CD4-positive, alpha-beta T cell treated with Interleukin-21 for 1 hour (primary cell): ENCODE results near the gene HSPBAP1.

Experiments
- DNase-seq: peaks from one replicate; pipeline ENCODE4 v3.0.0-alpha.2; 2020

HSPBAP1 gene, protein sequence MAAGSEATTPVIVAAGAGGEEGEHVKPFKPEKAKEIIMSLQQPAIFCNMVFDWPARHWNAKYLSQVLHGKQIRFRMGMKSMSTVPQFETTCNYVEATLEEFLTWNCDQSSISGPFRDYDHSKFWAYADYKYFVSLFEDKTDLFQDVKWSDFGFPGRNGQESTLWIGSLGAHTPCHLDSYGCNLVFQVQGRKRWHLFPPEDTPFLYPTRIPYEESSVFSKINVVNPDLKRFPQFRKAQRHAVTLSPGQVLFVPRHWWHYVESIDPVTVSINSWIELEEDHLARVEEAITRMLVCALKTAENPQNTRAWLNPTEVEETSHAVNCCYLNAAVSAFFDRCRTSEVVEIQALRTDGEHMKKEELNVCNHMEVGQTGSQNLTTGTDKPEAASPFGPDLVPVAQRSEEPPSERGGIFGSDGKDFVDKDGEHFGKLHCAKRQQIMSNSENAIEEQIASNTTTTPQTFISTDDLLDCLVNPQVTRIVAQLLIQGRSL

DNA sequence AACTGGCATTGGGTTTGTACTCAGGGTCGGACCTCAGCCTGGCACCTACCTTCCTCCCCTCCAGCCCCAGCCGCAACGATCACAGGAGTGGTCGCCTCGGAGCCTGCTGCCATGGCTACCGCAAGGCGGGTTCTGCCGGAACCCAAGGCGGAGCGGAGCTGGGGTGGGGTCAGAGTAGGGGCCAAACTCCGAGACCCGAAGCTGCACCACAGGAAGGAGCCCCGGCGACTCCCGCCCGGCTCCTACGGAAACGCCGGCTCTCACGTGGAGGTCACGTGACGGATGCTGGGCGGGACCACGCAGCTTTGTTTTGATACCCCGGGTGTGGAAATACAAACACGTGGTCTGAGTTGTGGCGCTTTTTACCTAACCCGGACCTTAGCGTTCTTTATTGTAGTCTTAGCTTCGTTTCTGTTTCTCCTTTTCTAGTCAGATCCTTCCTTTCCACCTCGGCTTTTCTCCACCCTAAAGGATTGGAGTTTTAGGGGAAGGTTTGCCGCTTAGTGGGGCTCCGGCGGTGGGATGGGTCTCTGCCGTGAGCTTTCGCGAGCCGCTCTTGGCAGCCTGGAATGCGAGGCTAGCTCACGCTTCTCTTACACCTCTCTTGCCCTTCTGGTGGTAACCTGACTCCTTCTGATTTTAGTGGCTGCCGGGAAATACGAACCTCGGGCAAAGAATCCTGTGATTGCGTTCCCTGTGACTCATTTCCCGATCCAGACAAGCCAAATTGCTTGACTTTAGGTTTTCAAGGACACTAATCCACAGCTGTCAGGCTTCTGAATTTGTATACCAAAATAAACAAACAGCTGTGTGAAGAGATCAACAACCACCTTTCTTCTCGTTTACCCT lies at the start of gene HSPBAP1:
Gene HSPBAP1, minus strand, starts transcription at position 264 of the 849 bp plus-strand sequence. Its CDS starts 151 bp downstream, at position 113.
- peak; percentile 90 for DNase-seq

DNA sequence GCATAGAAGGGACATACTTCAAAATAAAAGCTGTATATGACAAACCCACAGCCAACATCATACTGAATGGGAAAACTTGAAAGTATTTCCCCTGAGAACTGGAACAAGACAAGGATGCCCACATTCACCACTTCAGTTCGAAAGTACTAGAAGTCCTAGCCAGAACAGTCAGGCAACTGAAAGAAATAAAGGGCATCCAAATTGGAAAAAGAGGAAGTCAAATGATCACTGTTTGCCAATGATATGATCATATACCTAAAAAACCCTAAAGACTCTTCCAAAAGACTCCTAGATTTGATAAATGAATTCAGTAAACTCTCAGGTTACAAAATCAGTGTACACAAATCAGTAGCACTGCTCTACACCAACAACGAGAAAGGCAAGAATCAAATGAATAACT lies 42.0 kb upstream of the HSPBAP1 start:
- DNase-seq = no peak

DNA sequence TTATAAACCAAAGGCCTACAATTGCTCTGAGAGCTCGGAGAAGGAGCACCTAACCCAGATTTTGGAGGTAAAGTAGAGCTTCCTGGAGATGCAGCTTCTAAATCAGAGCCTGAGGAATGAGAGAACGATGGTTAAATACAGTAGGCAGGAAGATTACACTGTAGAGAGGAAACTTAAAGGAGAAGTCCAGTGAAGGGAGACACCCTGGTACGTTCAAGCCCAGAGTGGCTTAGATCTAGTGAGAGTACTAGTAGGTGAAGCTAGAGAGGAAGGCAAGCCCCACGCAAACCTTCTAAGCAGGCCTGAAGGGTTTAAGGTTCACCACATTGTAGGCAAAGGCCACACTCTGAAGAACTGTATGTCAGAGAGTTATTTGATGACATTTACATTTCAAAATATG lies 34.6 kb upstream of the HSPBAP1 start:
- DNase-seq = no peak

DNA sequence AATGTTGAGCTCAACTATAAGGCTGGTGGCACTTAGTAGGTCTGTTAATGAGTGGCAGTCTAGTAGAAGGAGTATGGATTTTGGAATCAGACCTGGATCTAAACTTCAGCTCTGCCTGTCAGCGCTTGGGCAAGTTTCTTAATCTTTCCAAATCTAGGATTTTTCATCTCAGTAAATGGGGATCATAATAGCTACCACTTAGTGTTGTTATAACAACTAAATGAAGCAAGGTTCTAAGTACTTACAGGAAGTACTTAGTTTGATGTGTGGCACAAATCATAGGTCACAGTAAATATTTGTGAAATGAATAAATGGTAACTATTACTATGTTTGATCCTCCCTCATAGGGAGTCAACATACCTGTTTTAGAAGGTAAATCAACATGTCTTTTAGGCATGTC lies 32.6 kb upstream of the HSPBAP1 start:
- DNase-seq = no peak

DNA sequence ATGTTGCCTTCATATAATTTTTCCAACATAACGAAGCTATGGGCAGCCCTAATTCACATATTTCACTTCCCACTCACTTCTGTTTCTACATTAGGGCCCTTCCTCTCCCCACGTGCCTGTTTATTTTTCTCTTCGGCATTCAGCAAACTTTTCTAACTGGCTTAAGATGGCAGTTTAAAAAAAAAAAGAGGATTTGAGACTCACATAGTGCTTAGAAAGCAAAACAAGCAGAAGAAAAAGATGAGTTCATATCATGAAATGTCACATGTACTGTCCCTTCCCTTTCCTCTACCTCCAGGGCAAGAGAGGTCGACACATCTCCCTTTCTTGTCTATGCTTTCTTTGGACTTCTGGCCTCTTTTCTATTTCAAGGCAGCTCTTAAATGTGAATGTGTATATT lies 31.8 kb upstream of the HSPBAP1 start:
- DNase-seq = no peak

DNA sequence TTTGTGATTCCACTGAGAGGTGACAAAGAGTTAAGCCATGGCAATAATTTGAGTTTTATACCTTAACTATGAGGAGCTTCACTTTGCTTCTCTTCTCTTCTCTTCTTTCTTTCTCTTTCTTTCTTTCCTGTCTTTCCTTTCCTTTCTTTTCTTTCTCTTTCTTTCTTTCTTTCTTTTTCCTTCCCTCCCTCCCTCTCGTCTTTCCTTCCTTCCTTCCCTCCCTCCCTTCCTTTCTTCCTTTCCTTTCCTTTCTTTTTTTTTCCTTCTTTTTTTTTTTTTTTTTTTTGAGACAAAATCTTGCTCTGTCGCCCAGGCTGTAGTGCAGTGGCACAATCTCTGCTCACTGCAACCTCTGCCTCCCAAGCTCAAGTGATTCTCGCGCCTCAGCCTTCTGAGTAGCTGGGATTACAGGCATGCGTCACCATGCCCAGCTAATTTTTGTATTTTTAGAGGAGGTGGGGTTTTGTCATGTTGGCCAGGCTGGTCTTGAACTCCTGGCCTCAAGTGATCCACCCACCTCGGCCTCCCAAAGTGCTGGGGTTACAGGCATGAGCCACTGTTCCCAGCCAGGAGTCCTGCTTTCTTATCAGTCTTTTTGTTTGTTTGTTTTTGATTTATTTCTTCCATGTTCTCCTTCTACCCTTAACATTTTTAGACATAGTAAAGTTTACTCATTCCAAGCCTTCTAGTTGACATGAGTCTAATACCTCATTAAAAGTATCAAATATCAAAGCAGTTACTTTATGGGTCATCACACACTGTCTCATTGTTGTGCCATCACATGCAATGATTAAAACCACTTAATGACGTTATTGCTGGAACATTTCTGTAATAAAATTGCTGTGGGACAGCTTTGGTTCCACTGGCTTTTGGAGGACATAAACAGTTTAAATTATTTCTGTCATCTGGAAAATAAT lies 31.1 kb upstream of the HSPBAP1 start:
- DNase-seq = no peak

DNA sequence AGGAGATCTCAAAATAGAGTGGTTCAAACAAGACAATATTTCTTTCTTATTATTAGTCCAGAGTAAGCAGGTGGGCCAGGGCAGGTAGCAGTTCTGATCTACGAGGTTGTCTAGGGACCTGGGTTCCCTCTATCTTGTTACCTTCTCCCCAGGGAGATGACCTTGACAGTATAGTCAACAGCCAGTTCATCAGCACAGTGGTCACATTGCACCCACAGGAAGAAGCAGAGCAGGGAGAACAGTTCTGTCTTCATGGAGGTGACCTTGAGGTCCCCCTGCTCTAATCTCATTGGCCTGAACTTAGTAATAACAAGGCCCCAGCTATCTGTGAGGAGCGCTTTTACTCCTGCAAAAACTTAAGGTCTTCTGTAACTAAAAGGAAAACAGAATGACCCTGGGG lies 23.0 kb upstream of the HSPBAP1 start:
- DNase-seq = no peak

DNA sequence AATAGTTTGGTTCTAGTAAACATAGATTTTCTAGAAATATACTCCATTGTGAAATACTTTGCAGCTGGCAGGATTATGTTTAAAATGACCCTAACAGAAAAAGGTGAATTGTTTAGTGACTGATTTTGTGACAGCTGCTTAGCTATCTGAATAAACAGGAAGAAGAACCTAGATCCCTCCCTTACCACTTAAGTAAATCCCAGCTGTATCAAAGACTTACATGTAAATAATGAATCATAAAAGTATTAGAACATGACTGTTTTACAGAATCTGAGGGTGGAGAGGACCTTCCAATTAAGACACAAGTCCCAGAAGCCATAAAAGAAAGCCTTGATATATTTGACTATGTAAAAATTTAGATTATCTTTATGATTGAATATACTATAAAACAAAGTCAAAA lies 17.1 kb upstream of the HSPBAP1 start:
- DNase-seq = no peak

DNA sequence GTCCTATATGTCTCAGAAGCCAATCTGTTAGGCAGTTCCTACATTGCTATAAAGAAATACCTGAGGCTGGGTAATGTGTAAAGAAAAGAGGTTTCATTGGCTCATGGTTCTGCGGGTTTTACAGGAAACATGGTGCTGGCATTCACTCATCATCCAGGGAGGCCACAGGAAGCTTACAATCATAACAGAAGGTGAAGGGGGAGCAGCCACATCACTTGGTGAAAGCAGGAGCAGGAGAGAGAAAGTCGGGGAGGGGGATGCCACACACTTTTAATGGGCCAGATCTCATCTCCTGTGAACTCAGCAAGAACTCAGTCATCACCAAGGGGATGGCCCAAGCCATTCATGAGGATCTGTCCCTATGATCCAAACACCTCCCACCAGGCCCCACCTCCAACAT lies 10.3 kb upstream of the HSPBAP1 start:
- DNase-seq = no peak

DNA sequence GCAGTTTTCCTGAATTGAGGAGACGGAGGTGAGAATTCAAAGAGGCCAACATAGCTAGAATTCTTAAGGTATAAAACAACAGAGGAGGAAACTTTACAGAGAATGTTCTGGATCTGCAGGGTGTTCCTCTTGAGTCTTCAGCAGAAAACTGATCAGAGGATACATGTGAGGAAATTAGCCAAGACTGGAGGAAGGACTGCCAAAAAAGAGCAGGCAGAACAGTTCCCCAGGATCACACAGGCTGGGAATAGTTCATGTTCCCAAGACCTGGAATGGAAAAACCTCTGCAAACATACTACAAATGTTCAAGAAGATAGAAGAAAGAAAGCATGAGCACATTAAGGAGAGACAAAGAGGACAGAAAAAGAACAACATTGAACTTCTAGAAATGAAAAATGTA lies 8.7 kb upstream of the HSPBAP1 start:
- no peak for DNase-seq

DNA sequence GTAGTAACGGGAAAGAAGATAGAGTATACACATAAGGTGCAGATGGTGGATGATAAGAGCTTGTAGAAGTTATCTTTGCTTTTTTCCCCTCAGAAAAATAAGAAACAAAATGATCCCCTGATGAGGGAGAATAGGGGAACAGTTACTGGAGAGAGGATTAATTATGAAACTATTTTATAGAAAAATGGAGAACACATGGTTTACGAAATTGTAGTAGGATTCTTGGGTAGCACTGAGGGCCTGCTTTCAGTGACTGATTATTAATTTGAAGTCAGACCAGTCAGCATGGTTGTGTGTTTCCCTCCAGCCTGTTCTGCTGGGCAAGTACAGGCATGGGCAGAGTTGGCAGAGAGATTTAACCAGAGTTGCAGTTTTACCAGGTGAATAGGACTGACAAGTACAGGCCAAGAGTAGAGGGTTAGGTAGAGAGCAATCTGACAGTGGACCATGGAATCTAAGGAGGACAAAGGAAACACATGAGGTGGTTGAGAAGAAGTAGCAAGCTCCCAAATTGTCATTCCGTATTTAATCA lies 7.1 kb upstream of the HSPBAP1 start:
- DNase-seq = no peak

DNA sequence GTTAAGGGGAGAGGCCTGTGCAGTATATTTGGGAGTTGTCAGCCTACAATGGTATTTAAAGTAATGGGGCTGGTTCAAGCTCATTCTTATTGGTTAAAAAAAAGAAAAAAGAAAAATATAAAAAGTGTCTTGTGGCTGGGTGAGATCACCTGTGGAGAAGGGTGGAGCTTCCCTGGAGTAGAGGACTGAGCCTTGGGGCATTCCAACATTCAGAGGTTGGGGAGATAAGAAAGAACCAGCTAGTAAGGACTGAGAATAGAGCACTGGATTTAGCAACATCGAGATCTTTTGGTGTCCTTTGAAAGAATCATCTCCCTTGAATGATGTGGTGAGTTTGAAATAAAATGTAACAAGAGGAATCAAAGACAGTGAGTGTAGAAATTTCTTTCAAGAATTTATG lies 6.4 kb upstream of the HSPBAP1 start:
- DNase-seq = no peak

DNA sequence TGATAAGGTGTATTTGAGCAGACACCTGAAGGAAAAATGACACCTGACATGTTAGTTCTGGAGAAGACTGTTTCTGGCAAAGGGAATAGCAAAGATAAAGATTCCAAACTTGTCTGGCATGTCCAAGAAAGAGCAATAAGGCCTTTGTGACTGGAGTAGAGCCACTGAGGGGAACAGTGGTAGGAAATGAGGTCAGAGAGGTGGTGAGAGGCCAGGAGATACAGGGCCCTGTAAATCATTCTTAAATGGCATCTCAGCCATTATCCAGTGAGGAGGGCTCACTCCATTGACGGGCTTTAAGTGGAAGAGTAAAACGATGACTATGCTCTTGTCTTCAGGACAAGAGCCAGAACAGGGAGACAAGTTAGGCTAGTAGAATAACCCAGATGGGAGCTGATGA lies 5.7 kb upstream of the HSPBAP1 start:
- no peak for DNase-seq

DNA sequence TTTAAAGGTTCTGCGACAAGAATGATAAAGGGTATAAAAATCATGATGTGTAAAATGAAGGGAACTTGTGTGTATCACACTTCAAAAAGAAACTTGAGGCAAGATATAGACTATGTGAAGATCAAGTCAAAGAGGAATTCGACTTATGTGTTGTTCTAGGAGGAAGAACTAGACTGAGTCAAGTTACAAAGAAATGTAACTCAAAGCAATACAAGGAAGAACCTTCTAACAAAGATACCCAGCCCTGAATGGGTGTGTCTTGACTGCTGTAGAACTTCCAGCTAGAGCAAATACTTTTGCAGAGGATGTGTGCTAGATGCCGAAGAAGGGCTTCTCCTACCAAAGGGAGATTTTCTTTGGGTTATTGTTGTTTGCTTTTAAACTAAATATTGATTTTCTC lies 3.7 kb upstream of the HSPBAP1 start:
- no peak for DNase-seq

DNA sequence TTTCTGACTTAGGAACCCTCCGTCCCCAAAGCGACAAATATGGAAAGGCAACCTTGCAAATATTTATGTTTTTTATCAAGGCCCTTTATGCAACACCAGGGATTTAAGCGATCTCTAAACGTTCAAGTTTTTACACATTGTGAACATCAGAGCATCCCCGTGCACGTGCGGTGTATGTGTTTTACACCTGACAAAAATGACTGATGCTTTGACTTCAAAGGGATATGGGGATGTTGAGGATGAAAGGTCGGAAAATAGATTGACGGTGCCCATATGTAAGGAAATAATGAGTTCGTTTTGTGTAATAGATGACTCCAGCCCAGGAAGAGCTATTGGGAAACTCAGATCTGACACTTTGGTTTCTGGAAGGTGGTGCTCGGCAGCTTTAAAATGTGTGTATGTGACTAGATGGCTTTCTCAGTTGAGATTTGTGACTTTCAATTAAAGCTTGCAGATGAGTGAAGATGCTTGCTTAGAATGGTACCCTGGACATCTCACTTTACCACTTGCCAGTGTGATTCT lies 2.1 kb upstream of the HSPBAP1 start:
- DNase-seq = no peak

DNA sequence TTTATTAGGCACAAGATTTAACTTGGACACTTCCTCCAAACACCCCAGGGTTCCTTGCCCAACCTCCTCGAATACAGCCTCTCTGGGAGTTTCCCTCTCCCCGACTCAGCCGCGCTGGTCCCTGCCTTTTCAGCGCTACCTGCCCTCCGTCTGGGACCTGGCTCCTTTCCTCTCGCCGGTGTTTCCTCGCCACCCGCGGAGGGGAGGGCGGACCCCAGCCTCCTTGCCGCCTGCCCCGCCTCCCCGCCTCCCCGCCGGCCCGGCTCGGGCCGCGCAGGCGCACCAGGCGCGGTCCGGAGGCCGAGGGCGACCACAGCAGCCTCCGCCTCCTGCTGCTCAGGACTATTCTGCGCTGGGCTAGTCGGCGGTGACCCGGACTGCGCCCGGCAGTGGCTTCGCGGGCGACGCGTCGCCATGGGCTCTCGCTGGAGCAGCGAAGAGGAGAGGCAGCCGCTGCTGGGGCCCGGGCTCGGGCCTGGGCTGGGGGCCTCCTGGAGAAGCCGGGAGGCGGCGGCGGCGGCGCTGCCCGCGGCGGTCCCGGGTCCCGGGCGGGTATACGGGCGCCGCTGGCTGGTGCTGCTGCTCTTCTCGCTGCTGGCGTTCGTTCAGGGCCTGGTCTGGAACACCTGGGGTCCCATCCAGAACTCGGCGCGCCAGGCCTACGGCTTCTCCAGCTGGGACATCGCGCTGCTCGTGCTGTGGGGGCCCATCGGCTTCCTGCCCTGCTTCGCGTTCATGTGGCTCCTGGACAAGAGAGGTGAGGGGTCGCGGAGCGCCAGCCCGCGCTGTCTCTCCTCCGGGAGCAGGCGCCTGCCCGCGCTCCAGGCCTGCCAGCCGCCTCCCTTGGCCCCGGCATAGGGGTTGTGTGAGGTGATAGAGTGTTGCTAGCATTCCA lies 1.4 kb upstream of the HSPBAP1 start, which contains the start of gene SLC49A4:
Gene SLC49A4, plus strand, starts transcription at position 291 of the 895 bp plus-strand sequence. Its CDS starts 124 bp downstream, at position 415.
- peak; percentile 79 for DNase-seq

DNA sequence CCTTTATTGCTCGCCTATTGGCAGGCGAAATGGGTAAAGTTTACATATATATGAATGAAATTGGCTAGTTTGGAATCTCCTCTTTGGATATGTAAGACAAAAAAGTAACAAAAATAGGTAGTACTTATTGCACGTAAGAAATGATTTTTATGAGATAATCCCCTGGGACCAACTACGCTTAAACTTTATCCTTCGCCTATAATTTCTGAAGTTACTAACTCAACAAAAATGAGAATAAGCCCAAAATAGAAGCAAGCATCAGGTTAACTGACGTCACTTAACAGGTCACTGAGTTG lies 800 bp upstream of the HSPBAP1 start:
- DNase-seq = no peak

DNA sequence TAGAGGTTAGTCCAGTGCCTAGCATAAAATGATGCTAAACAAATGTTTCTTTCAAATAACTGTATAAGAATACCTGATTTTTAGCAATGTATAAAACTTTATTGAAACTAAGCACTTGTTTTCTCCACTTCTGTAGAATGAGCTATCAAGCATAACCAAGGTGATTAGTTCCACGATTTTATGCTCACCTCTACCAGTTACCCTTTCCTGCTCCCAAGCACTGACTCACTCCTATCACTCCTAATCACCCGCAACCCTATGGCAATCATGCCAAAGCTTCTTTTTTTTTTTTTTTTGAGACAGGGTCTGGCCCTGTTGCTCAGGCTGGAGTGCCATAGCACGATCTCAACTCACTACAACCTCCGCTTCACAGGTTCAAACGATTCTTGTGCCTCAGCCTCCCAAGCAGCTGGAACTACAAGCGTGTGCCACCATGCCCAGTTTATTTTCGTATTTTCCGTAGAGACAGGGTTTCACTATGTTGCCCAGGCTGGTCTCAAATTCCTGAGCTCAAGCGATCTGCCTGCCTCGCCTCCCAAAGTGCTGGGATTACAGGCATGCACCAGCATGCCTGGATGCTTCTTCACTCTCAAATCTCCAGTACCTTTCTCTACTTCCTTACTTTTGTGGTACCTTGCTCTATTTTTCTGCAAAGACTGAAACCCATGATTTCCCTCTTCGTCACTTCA lies 3.9 kb downstream of the HSPBAP1 start:
- no peak for DNase-seq

DNA sequence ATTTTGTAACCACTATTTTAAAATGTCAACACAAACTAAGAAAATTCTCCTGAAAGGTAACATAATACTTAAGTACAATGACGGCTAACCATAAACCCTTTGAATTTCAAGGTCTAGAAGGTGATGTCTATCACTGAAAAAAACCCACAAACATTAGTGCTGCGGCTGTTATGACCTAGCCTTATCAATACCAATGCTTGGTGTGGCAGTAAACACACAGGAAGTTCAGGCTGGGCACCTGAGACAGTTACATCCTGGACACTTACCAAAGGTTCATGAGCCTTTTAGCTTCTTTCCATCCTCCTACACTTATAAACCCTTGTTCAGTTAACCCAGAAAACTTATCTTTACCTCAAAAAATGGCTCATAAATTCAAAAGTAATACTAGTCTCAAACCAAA lies 5.8 kb downstream of the HSPBAP1 start:
- no peak for DNase-seq

DNA sequence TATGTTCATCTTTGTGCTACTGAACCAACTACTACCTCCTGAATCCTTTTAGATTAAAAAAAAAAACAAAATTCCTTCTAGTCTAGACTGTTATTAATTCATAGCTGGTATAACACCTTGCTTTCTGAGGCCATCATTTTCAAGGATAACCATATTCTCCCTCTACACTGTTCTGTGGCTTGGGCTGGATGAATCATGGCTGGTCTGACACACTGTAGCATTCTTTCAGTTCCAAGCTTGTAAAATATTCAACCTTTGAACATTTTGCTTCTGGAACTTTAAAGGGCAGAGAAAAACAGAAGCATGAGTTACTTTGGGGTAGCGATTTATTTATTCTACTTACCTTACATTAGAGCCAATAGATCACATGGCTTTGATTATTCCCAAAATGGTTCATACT lies 7.6 kb downstream of the HSPBAP1 start:
- DNase-seq = no peak

DNA sequence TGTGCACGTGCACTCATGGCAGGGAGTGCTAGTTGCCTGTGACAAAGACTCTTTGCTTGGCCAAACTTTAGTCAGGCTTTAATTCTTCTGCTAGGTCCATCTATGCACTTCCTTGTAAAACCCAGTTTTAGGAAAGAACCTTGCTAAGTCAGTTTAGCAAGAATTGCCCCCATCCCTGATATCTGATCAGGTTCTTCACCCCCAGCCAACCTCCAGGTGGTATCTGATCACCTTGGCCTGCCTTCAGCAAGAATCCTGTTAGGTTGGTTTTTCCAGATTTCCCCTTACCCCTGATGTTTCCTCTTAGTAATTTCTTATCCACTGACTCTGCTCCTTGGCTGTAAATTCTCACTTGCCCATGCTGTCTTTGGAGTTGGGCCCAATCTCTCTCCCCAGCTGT lies 8.4 kb downstream of the HSPBAP1 start:
- DNase-seq = no peak
